ENCODE data around the gene ADCY5. TPM values are rescaled to one million over a fixed set of nuclear protein-coding genes. Genes with fewer than 3 reads are reported as not detected.

The ADCY5 gene
- total and polyA plus RNA-seq, 4 donors, result 0.74 to 6.6 (median 2.9) TPM

DNA sequence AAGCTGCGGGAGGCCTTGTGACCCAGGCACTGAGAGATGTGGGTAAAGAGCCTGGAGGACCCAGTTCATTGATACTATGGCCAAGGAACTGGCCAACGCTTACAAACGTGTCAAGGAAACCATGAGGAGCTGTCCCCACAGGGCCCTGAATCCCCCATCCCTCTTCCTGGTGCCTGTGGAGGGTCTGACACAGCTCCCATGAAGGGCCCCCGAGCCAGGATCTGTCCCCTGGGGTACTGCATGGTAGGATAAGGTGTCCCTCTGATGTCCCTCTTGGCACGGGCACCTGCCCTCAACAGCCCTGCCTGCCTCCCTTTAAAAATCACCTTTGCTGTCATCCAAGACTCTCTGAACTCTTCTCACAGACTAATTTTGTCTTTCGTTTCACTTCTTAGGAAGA, 122.4 kb downstream of the ADCY5 start (continued):
- TF ChIP-seq TAF1 (conservative IDR thresholded peaks at IDR 0.05), result no peak
- no peak for TF ChIP-seq FOXA1 (IDR thresholded peaks at IDR 0.05)
- no peak for TF ChIP-seq HNF4A (conservative IDR thresholded peaks at IDR 0.05)

DNA sequence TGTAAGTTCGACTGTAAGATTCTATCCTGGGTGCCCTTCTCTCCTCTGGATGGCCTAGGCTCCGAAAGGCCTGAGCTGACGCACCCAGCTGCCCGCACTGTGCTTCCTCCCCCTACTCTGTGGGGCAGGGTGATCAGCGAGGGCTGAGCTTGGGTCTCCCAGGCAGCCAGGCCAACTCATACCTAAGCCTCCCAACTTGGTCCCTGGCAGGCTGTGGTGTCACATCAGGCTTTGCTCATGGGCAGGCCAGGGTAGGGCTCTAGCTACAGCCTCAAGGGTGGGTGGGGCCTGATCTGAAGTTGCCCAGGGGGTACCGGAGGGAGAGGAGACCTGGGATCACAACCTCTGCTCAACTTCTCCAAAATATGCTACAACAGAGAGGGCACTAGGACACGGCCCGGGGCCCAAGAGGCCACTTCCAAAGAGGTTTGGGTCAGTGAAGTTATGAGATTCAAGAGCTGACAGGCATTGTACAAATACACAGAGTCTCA, 123.1 kb downstream of the ADCY5 start:
- Histone ChIP-seq H3K4me1 (ENCODE audit: control insufficient read depth in 4 of 4, insufficient read depth in 4 of 4, low read length in 3 of 4) (peaks cover 0 to 20% (median 19%) of the 10 kb centered on the region in 4 donors), H3K27ac (ENCODE audit: low read depth in 1 of 2, low read length in 2 of 2) (no peak overlapping the region), H3K4me3 (ENCODE audit: low read depth in 1 of 3, low read length in 3 of 3) (no peak overlapping the region), H3K36me3 (ENCODE audit: control insufficient read depth in 4 of 4, insufficient read depth in 3 of 4, low read depth in 1 of 4, low read length in 3 of 4) (no peaks in the 10 kb centered on the region), H3K9me3 (ENCODE audit: control insufficient read depth in 4 of 4, low read length in 3 of 4) (no peaks in the 10 kb centered on the region), H3K9ac (ENCODE audit: low read depth in 1 of 2, low read length in 2 of 2) (no peak overlapping the region), H3K27me3 (ENCODE audit: control insufficient read depth in 4 of 4, insufficient read depth in 4 of 4, low read length in 3 of 4) (no peaks in the 10 kb centered on the region)
- no peak for DNase-seq (ENCODE audit: low spot score)
- TF ChIP-seq EGR1 (IDR thresholded peaks at IDR 0.05; ENCODE audit: low read depth in 2 of 2), result no peak
- TF ChIP-seq HNF4G (IDR thresholded peaks at IDR 0.05), result no peak
- TF ChIP-seq JUND (IDR thresholded peaks at IDR 0.05), result no peak
- no peak for TF ChIP-seq YY1 (IDR thresholded peaks at IDR 0.05)
- TF ChIP-seq, protein P1, sequence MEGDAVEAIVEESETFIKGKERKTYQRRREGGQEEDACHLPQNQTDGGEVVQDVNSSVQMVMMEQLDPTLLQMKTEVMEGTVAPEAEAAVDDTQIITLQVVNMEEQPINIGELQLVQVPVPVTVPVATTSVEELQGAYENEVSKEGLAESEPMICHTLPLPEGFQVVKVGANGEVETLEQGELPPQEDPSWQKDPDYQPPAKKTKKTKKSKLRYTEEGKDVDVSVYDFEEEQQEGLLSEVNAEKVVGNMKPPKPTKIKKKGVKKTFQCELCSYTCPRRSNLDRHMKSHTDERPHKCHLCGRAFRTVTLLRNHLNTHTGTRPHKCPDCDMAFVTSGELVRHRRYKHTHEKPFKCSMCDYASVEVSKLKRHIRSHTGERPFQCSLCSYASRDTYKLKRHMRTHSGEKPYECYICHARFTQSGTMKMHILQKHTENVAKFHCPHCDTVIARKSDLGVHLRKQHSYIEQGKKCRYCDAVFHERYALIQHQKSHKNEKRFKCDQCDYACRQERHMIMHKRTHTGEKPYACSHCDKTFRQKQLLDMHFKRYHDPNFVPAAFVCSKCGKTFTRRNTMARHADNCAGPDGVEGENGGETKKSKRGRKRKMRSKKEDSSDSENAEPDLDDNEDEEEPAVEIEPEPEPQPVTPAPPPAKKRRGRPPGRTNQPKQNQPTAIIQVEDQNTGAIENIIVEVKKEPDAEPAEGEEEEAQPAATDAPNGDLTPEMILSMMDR (IDR thresholded peaks at IDR 0.05; ENCODE audit: low read depth, low read length, missing input control), result no peak
- TF ChIP-seq, protein P2, sequence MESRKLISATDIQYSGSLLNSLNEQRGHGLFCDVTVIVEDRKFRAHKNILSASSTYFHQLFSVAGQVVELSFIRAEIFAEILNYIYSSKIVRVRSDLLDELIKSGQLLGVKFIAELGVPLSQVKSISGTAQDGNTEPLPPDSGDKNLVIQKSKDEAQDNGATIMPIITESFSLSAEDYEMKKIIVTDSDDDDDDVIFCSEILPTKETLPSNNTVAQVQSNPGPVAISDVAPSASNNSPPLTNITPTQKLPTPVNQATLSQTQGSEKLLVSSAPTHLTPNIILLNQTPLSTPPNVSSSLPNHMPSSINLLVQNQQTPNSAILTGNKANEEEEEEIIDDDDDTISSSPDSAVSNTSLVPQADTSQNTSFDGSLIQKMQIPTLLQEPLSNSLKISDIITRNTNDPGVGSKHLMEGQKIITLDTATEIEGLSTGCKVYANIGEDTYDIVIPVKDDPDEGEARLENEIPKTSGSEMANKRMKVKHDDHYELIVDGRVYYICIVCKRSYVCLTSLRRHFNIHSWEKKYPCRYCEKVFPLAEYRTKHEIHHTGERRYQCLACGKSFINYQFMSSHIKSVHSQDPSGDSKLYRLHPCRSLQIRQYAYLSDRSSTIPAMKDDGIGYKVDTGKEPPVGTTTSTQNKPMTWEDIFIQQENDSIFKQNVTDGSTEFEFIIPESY (IDR thresholded peaks at IDR 0.05), result no peak
- TF ChIP-seq, protein P3, sequence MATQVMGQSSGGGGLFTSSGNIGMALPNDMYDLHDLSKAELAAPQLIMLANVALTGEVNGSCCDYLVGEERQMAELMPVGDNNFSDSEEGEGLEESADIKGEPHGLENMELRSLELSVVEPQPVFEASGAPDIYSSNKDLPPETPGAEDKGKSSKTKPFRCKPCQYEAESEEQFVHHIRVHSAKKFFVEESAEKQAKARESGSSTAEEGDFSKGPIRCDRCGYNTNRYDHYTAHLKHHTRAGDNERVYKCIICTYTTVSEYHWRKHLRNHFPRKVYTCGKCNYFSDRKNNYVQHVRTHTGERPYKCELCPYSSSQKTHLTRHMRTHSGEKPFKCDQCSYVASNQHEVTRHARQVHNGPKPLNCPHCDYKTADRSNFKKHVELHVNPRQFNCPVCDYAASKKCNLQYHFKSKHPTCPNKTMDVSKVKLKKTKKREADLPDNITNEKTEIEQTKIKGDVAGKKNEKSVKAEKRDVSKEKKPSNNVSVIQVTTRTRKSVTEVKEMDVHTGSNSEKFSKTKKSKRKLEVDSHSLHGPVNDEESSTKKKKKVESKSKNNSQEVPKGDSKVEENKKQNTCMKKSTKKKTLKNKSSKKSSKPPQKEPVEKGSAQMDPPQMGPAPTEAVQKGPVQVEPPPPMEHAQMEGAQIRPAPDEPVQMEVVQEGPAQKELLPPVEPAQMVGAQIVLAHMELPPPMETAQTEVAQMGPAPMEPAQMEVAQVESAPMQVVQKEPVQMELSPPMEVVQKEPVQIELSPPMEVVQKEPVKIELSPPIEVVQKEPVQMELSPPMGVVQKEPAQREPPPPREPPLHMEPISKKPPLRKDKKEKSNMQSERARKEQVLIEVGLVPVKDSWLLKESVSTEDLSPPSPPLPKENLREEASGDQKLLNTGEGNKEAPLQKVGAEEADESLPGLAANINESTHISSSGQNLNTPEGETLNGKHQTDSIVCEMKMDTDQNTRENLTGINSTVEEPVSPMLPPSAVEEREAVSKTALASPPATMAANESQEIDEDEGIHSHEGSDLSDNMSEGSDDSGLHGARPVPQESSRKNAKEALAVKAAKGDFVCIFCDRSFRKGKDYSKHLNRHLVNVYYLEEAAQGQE (IDR thresholded peaks at IDR 0.05), result no peak
- no peak for TF ChIP-seq FOXA2 (IDR thresholded peaks at IDR 0.05)
- no peak for TF ChIP-seq TAF1 (conservative IDR thresholded peaks at IDR 0.05)
- TF ChIP-seq, protein P4, sequence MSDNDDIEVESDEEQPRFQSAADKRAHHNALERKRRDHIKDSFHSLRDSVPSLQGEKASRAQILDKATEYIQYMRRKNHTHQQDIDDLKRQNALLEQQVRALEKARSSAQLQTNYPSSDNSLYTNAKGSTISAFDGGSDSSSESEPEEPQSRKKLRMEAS (IDR thresholded peaks at IDR 0.05), result no peak
- TF ChIP-seq SP1 (IDR thresholded peaks at IDR 0.05), result no peak
- no peak for TF ChIP-seq NR2F2 (IDR thresholded peaks at IDR 0.05)
- no peak for TF ChIP-seq RAD21 (IDR thresholded peaks at IDR 0.05)
- no peak for TF ChIP-seq HNF4A (conservative IDR thresholded peaks at IDR 0.05)
- no peak for TF ChIP-seq RXRA (IDR thresholded peaks at IDR 0.05)
- TF ChIP-seq FOXA1 (IDR thresholded peaks at IDR 0.05), result no peak
- TF ChIP-seq, protein P5, sequence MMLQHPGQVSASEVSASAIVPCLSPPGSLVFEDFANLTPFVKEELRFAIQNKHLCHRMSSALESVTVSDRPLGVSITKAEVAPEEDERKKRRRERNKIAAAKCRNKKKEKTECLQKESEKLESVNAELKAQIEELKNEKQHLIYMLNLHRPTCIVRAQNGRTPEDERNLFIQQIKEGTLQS (IDR thresholded peaks at IDR 0.05), result no peak
- no peak for TF ChIP-seq GABPA (IDR thresholded peaks at IDR 0.05 in 1 of 2, conservative IDR thresholded peaks at IDR 0.05 in 1 of 2)
- WGBS, result 94% methylated on average over 8 of the region's 8 CpGs

Data from liver (tissue), 9 donors.